H9 (cell line): Measurements from ENCODE around the gene VPS4A. TPM values are rescaled to one million over a fixed set of nuclear protein-coding genes. Genes with fewer than 3 reads are reported as not detected.

Experiments used
- DNase-seq: peaks from one replicate; pipeline ENCODE4 v3.0.0-alpha.2; 2017
- H2AFZ ChIP-seq: one replicate; pipeline ENCODE4 v1.6.1; 2013; ENCODE audit warnings: mild to moderate bottlenecking, low read length, control low read depth, moderate library complexity
- H2AK5ac ChIP-seq: 2 replicates; pipeline ENCODE4 v1.6.1; 2013; ENCODE audit warnings: low read length, control low read depth, mixed read lengths; ENCODE audit not compliant: insufficient read length
- H2BK120ac ChIP-seq: one replicate; pipeline ENCODE4 v1.6.1; 2013; ENCODE audit warnings: low read depth, mild to moderate bottlenecking, low read length, control low read depth, inconsistent platforms; ENCODE audit not compliant: poor library complexity, severe bottlenecking
- H2BK12ac ChIP-seq: 2 replicates; pipeline ENCODE4 v1.6.1; 2013; ENCODE audit warnings: low read length, control low read depth, mixed read lengths, low read depth; ENCODE audit not compliant: insufficient read length
- H2BK15ac ChIP-seq: 2 replicates; pipeline ENCODE4 v1.6.1; 2013; ENCODE audit warnings: low read depth, low read length, control low read depth
- H2BK20ac ChIP-seq: one replicate; pipeline ENCODE4 v1.6.1; 2013; ENCODE audit warnings: low read depth, mild to moderate bottlenecking, low read length, control low read depth, inconsistent platforms; ENCODE audit not compliant: poor library complexity, severe bottlenecking
- H2BK5ac ChIP-seq: 2 replicates; pipeline ENCODE4 v1.6.1; 2013; ENCODE audit warnings: low read length, control low read depth, mixed read lengths; ENCODE audit not compliant: insufficient read length
- H3K14ac ChIP-seq: 2 replicates; pipeline ENCODE4 v1.6.1; 2013; ENCODE audit warnings: low read length, control low read depth; ENCODE audit not compliant: insufficient read depth
- H3K18ac ChIP-seq: 2 replicates; pipeline ENCODE4 v1.6.1; 2013; ENCODE audit warnings: low read depth, mild to moderate bottlenecking, mixed read lengths, low read length, control low read depth; ENCODE audit not compliant: insufficient read length
- H3K23ac ChIP-seq: 2 replicates; pipeline ENCODE4 v1.6.1; 2013; ENCODE audit warnings: low read length, control low read depth, mixed read lengths, low read depth; ENCODE audit not compliant: insufficient read length
- H3K23me2 ChIP-seq: 2 replicates; pipeline ENCODE4 v1.6.1; 2013; ENCODE audit warnings: low read depth, mild to moderate bottlenecking, mixed read lengths, low read length, control low read depth; ENCODE audit not compliant: insufficient read length, poor library complexity, severe bottlenecking
- H3K27ac ChIP-seq: 2 replicates; pipeline ENCODE4 v1.5.1; 2013; ENCODE audit warnings: low read length, control low read depth, mixed read lengths, low read depth; ENCODE audit not compliant: insufficient read length
- H3K27me3 ChIP-seq: 2 replicates; pipeline ENCODE4 v1.6.1; 2013; ENCODE audit warnings: low read length, control low read depth, inconsistent platforms; ENCODE audit not compliant: insufficient read depth
- H3K4ac ChIP-seq: 2 replicates; pipeline ENCODE4 v1.6.1; 2013; ENCODE audit warnings: low read depth, mild to moderate bottlenecking, control low read depth, inconsistent platforms, low read length, moderate library complexity
- H3K4me1 ChIP-seq: 2 replicates; pipeline ENCODE4 v1.6.1; 2013; ENCODE audit warnings: low read length, control low read depth, inconsistent platforms; ENCODE audit not compliant: insufficient read depth
- H3K4me2 ChIP-seq: 2 replicates; pipeline ENCODE4 v1.6.1; 2013; ENCODE audit warnings: low read length, control low read depth, mixed read lengths; ENCODE audit not compliant: insufficient read length, insufficient read depth
- H3K56ac ChIP-seq: 2 replicates; pipeline ENCODE4 v1.6.1; 2013; ENCODE audit warnings: low read depth, mild to moderate bottlenecking, mixed read lengths, low read length, control low read depth; ENCODE audit not compliant: insufficient read length
- H3K79me1 ChIP-seq: 2 replicates; pipeline ENCODE4 v1.6.1; 2013; ENCODE audit warnings: low read depth, mild to moderate bottlenecking, moderate library complexity, low read length, control low read depth, inconsistent platforms; ENCODE audit not compliant: insufficient read depth, poor library complexity, severe bottlenecking
- H3K79me2 ChIP-seq: 2 replicates; pipeline ENCODE4 v1.6.1; 2013; ENCODE audit warnings: low read length, control low read depth, inconsistent platforms; ENCODE audit not compliant: insufficient read depth
- H3K9ac ChIP-seq: 2 replicates; pipeline ENCODE4 v1.6.1; 2013; ENCODE audit warnings: low read length, control low read depth, mixed read lengths; ENCODE audit not compliant: insufficient read length; ENCODE audit errors: extremely low read depth
- H3K9me3 ChIP-seq: one replicate; pipeline ENCODE4 v1.6.1; 2013; ENCODE audit warnings: low read depth, low read length, inconsistent platforms; ENCODE audit not compliant: control insufficient read depth
- H3T11ph ChIP-seq: one replicate; pipeline ENCODE4 v1.6.1; 2013; ENCODE audit warnings: mild to moderate bottlenecking, low read length, control low read depth, inconsistent platforms
- H4K20me1 ChIP-seq: one replicate; pipeline ENCODE4 v1.6.1; 2013; ENCODE audit not compliant: control insufficient read depth, insufficient read length, insufficient read depth
- H4K5ac ChIP-seq: 2 replicates; pipeline ENCODE4 v1.6.1; 2013; ENCODE audit warnings: low read depth, mild to moderate bottlenecking, mixed read lengths, low read length, control low read depth; ENCODE audit not compliant: insufficient read length
- H4K8ac ChIP-seq: replicated peaks from 2 replicates; pipeline ENCODE4 v1.6.1; 2013; ENCODE audit warnings: low read length, control low read depth, mixed read lengths, low read depth; ENCODE audit not compliant: insufficient read length
- H4K91ac ChIP-seq: 2 replicates; pipeline ENCODE4 v1.6.1; 2013; ENCODE audit warnings: low read depth, mild to moderate bottlenecking, moderate library complexity, mixed read lengths, low read length, control low read depth; ENCODE audit not compliant: insufficient read length
- H3K27ac Mint-ChIP-seq, 3 experiments: 2 replicates in 2 of 3; 3 replicates in 1 of 3; pipeline ENCODE4 v1.8.0; 2020 to 2021; ENCODE audit warnings: mixed read lengths in 3 of 3, mild to moderate bottlenecking in 1 of 3, moderate library complexity in 1 of 3
- H3K27me3 Mint-ChIP-seq: 2 replicates; pipeline ENCODE4 v1.8.0; 2021; ENCODE audit warnings: low read depth, mild to moderate bottlenecking, moderate library complexity, mixed read lengths
- H3K36me3 Mint-ChIP-seq, 3 experiments: 2 replicates in 2 of 3; 3 replicates in 1 of 3; pipeline ENCODE4 v1.8.0; 2020 to 2021; ENCODE audit warnings: low read depth in 3 of 3, mixed read lengths in 3 of 3; ENCODE audit not compliant: insufficient read depth in 1 of 3
- H3K4me1 Mint-ChIP-seq, 2 experiments: 2 replicates each; pipeline ENCODE4 v1.8.0; 2020; ENCODE audit warnings: mixed read lengths in 2 of 2
- H3K4me3 Mint-ChIP-seq, 2 experiments: 2 replicates in 1 of 2; 3 replicates in 1 of 2; pipeline ENCODE4 v1.8.0; 2020 to 2021; ENCODE audit warnings: mild to moderate bottlenecking in 2 of 2, mixed read lengths in 2 of 2, moderate library complexity in 1 of 2
- H3K9me3 Mint-ChIP-seq, 2 experiments: 2 replicates in 1 of 2; 3 replicates in 1 of 2; pipeline ENCODE4 v1.8.0; 2020; ENCODE audit warnings: mild to moderate bottlenecking in 2 of 2, mixed read lengths in 2 of 2, moderate library complexity in 1 of 2
- CTCF ChIP-seq: fragments of 200-600 bp; sonication (generic); conservative IDR thresholded peaks from 3 replicates; pipeline ENCODE4 v1.8.0; 2021; ENCODE audit warnings: antibody characterized with exemption, mild to moderate bottlenecking
- WGBS: extraction: QIAGEN DNeasy Blood & Tissue Kit; methylation state at CpG from one replicate; pipeline ENCODE4 v1.1.7; 2013; ENCODE audit warnings: missing lambda C conversion rate, low lambda C conversion rate, mixed read lengths; ENCODE audit not compliant: insufficient read length; ENCODE audit errors: extremely low coverage; 5-methylcytosine and 5-hydroxymethylcytosine counted together
- total RNA-seq: library from RNA; stranded (reverse); gene quantifications from 2 replicates; pipeline ENCODE4 v1.2.1, GENCODE V29; 2021

The VPS4A gene
- total RNA-seq, 1 experiment from 2014 or later, result 27.1 TPM

GRCh38 chr16:69344171-69344570 is 33.0 kb downstream of the VPS4A start:
- Histone ChIP-seq H2AFZ (no peak overlapping the region), H4K91ac (no peak overlapping the region), H3K27me3 (no peaks in the 10 kb centered on the region), H2BK20ac (no peak overlapping the region), H2AK5ac (no peak overlapping the region), H3K27ac (no peak overlapping the region), H3K4ac (no peak overlapping the region), H4K5ac (no peak overlapping the region), H2BK15ac (no peak overlapping the region), H3K23ac (no peak overlapping the region), H3K14ac (no peak overlapping the region), H4K20me1 (no peaks in the 10 kb centered on the region), H3K56ac (no peak overlapping the region), H3K4me2 (no peak overlapping the region), H4K8ac (no peak overlapping the region), H2BK5ac (no peak overlapping the region), H3K9ac (no peak overlapping the region), H3K9me3 (no peaks in the 10 kb centered on the region), H3K79me1 (peaks cover 11% of the 10 kb centered on the region), H3K79me2 (peaks cover 5% of the 10 kb centered on the region; the same call in 1 of the 2 replicates), H2BK12ac (no peak overlapping the region), H3K23me2 (peaks cover 7% of the 10 kb centered on the region), H3T11ph (no peak overlapping the region), H3K18ac (no peak overlapping the region), H2BK120ac (no peak overlapping the region), H3K4me1 (no peaks in the 10 kb centered on the region)
- no peaks in the 10 kb centered on the region for H3K27me3 Mint-ChIP-seq
- H3K9me3 Mint-ChIP-seq, result no peaks in the 10 kb centered on the region
- no peak overlapping the region for H3K4me3 Mint-ChIP-seq
- H3K36me3 Mint-ChIP-seq, result peaks cover 16 to 49% (median 36%) of the 10 kb centered on the region in 3 experiments; a peak in 6 of 7 replicates
- DNase-seq, result no peak
- peaks cover 9 to 12% of the 10 kb centered on the region in 2 experiments for H3K4me1 Mint-ChIP-seq
- no CpG with 5 or more reads among the region's 5 CpGs for WGBS
- H3K27ac Mint-ChIP-seq, result no peak overlapping the region
- TF ChIP-seq CTCF, result no peak
